Ovary (tissue), 9 donors: Measurements from ENCODE around the gene SHPK. TPM values are rescaled to one million over a fixed set of nuclear protein-coding genes. Genes with fewer than 3 reads are reported as not detected.

Experiments
- DNase-seq, 5 donors: peaks; one replicate each; pipeline ENCODE4 v3.0.0-alpha.2; 2019 to 2020
- H3K27ac ChIP-seq, 2 donors: fragments of 200-600 bp; one replicate each; pipeline versions ENCODE4 v1.5.1 to v1.8.0; 2019 to 2022
- H3K27me3 ChIP-seq: fragments of 200-600 bp; one replicate; pipeline ENCODE4 v1.8.0; 2022
- H3K36me3 ChIP-seq: fragments of 200-600 bp; sonication (generic); one replicate; pipeline ENCODE4 v1.5.1; 2019
- H3K4me1 ChIP-seq: one replicate; pipeline ENCODE4 v1.8.1; 2013; ENCODE audit warnings: mild to moderate bottlenecking, moderate library complexity; ENCODE audit not compliant: insufficient read depth
- H3K4me3 ChIP-seq: fragments of 200-600 bp; sonication (generic); one replicate; pipeline ENCODE4 v1.5.1; 2017
- H3K9me3 ChIP-seq, 2 donors: fragments of 200-600 bp in 1 of 2; sonication (generic) in 1 of 2; one replicate each; pipeline versions ENCODE4 v1.5.1 to v1.8.1; 2013 to 2019; ENCODE audit warnings: mild to moderate bottlenecking in 1 of 2, moderate library complexity in 1 of 2
- EP300 ChIP-seq: sonication (generic); formaldehyde crosslinking; IDR thresholded peaks from one replicate; pipeline ENCODE4 v1.6.1; 2017; ENCODE audit warnings: antibody characterized with exemption
- POLR2A ChIP-seq: fragments of 450-650 bp; IDR thresholded peaks from one replicate; pipeline ENCODE4 v1.6.1; 2017; ENCODE audit warnings: antibody characterized with exemption, mild to moderate bottlenecking, moderate library complexity
- WGBS, 3 donors: extraction: QIAGEN DNeasy Blood & Tissue Kit in 1 of 3; methylation state at CpG; one replicate each; pipeline versions ENCODE4 v1.1.5 to v1.1.7; 2013 to 2017; 5-methylcytosine and 5-hydroxymethylcytosine counted together
- intact Hi-C, 4 donors: fragments of 100-400 bp; cut with DNase I; formaldehyde crosslinking; loops; one replicate each; pipeline versions ENCODE4 v1.11.0 to v1.15.1; 2022 to 2023
- polyA plus RNA-seq, 2 donors: library from polyadenylated mRNA; stranded (reverse); fragments of 200-250 nt in 1 of 2; fragments of 350-450 nt in 1 of 2; fragmentation: Illumina TruSeq in 1 of 2; extraction: RNeasy Lipid Tissue Mini Kit (QIAGEN cat#74804) in 1 of 2; gene quantifications; one replicate each; pipeline ENCODE4 v1.2.3, GENCODE V29; 2013 to 2014
- total RNA-seq, 7 donors: library from RNA; depleted of rRNA in 2 of 7; stranded (reverse); fragments of >200 nt in 2 of 7; fragmentation: NEBNext Ultra II Directional in 3 of 7; extraction: Animal tissue kit (Norgen Biotek cat#: 25700) in 3 of 7; gene quantifications; one replicate each; pipeline versions ENCODE4 v1.1.0 to v1.2.4, GENCODE V29; 2016 to 2023
- TF ChIP-seq, protein P1 (sequence below), 3 donors: fragments of 450-650 bp in 2 of 3; fragments of 200-600 bp in 1 of 3; IDR thresholded peaks; one replicate each; pipeline versions ENCODE4 v1.5.1 to v1.8.0; 2016 to 2022; ENCODE audit warnings: antibody characterized with exemption in 3 of 3, mild to moderate bottlenecking in 1 of 3
- donor health status: DM: no; HTN: no; CAD: no; lungs with moderate emphysema.
- donor health status: DM: no; HTN: no; CAD: no.
- donor health status: Bipolar disorder and iron deficiency.
- donor health status: DM: yes; HTN: yes; CAD: no.
- donor health status: DM: no; HTN: no; CAD: no.
- donor health status: DM: yes; HTN: yes; CAD: no.

Gene SHPK
- total and polyA plus RNA-seq, 9 donors: 6.6 to 16.6 (median 13.0) TPM

DNA sequence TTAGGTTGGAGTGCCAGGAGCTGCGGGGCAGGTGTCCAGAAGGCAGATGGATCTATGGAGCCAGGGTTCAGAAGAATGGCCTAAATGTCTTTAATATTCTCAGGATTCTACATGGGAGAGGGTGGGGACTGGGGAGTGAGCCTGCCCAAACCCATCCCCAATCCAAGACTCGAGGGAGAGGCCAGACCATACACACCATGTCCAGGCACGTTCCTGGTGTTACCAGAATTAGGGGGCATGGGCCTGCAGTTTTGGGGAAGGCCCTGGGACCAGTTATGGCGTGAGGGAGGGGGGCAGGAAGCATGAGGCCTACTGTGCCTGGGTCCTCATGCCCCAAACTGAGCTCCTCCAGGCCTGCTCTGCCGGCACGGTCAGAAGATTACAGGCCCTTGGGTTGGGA is 30.5 kb upstream of the SHPK start:
- 68 to 81% (median 78%) methylated on average over 6 of the region's 6 CpGs for WGBS, 3 donors
- H3K4me3 ChIP-seq: no peak overlapping the region
- no peaks in the 10 kb centered on the region for H3K9me3 ChIP-seq
- no peaks in the 10 kb centered on the region for H3K36me3 ChIP-seq
- no peaks in the 10 kb centered on the region for H3K27me3 ChIP-seq
- no peak overlapping the region for H3K27ac ChIP-seq
- peaks cover 19% of the 10 kb centered on the region for H3K4me1 ChIP-seq
- no peak for DNase-seq
- TF ChIP-seq, protein P1, sequence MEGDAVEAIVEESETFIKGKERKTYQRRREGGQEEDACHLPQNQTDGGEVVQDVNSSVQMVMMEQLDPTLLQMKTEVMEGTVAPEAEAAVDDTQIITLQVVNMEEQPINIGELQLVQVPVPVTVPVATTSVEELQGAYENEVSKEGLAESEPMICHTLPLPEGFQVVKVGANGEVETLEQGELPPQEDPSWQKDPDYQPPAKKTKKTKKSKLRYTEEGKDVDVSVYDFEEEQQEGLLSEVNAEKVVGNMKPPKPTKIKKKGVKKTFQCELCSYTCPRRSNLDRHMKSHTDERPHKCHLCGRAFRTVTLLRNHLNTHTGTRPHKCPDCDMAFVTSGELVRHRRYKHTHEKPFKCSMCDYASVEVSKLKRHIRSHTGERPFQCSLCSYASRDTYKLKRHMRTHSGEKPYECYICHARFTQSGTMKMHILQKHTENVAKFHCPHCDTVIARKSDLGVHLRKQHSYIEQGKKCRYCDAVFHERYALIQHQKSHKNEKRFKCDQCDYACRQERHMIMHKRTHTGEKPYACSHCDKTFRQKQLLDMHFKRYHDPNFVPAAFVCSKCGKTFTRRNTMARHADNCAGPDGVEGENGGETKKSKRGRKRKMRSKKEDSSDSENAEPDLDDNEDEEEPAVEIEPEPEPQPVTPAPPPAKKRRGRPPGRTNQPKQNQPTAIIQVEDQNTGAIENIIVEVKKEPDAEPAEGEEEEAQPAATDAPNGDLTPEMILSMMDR (IDR thresholded peaks at IDR 0.05): no peak
- TF ChIP-seq EP300 (no peak), POLR2A (no peak)
- intact Hi-C loops: loop anchor here in 1 of 4 donors (10.0 kb wide), 1 partner anchor 132 kb away; no protein-coding TSS in a partner anchor

DNA sequence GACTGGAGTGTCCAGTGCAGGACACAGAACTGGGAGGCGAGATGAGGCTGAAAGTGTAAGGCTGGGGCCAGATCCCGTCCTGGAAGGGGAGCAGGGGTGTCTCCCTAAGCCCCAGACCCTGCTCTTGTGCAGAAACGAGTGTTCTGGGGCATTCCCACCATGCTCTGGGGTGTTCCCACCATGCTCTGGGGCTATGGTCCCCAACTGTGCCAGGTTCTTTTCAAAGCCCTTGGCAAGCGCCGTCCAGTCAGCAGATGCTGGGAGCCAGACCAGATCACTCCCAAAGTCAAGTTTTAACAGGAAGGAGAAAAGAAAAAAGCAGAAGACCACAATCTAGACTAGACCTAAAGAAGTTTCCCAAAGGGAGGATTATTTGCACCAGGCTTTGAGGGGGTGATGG is 29.8 kb upstream of the SHPK start:
- H3K9me3 ChIP-seq: no peaks in the 10 kb centered on the region
- intact Hi-C loops: loop anchor here in 1 of 4 donors (10.0 kb wide), 1 partner anchor 131 kb away; no protein-coding TSS in a partner anchor
- H3K4me3 ChIP-seq: no peak overlapping the region
- TF ChIP-seq, protein P1 (IDR thresholded peaks at IDR 0.05): no peak
- TF ChIP-seq EP300 (no peak), POLR2A (no peak)
- no peaks in the 10 kb centered on the region for H3K27me3 ChIP-seq
- no peak overlapping the region for H3K27ac ChIP-seq
- 60 to 68% (median 64%) methylated on average over 5 of the region's 5 CpGs for WGBS, 3 donors
- H3K36me3 ChIP-seq: no peaks in the 10 kb centered on the region
- peaks cover 19% of the 10 kb centered on the region for H3K4me1 ChIP-seq
- no peak for DNase-seq

DNA sequence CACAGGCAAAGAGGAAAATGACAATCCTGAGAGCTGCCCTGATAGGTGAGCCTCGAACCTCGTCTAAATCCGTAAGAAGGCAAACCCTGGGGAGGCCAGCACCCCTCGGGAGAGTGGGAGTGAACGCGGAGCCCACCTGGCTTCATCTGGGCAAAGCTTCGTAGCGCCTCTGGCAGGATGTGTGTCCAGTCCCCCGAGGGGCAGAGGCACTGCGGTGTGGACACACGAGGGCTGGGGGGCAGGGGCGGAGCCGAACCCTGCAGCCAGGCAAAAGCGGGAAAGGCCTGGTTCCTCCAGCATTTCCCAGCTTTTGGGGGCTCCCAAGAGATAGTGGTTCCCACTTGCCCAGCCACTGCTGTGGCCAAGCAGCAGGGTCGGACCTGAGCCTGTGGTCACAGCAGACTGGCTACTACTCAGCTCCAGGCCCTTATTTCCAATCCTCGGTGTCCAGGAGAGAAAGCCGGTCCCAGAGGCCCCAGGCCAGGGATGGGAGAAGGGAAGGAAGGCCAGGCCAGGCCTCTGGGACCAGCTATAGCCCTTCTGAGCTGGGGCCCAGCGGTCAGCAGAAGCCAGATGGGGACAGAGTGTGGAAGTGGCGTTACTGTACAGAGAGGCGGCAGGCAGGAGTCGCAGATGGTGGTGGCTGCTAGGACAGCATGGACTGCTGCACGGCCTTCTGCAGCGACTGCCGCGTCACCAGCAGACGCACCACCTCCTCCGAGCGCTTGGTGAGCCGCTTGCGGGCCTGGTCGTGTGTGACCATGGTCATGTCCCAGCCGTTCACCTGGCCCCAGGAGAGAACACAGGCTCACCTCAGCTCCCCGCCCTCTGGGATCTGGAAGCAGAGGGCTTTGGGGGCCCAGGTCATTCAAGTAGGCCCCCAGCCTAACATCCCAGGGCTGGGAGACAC is 27.3 kb upstream of the SHPK start:
- H3K27me3 ChIP-seq: no peaks in the 10 kb centered on the region
- H3K27ac ChIP-seq: no peak overlapping the region
- no peak for DNase-seq
- intact Hi-C loops: loop anchor here in 1 of 4 donors (10.0 kb wide), 1 partner anchor 129 kb away; no protein-coding TSS in a partner anchor
- H3K9me3 ChIP-seq: no peaks in the 10 kb centered on the region
- no peak overlapping the region for H3K4me3 ChIP-seq
- no peaks in the 10 kb centered on the region for H3K36me3 ChIP-seq
- WGBS, 3 donors: 85 to 87% (median 86%) methylated on average over 26 to 33 of the region's 33 CpGs
- peaks cover 32% of the 10 kb centered on the region for H3K4me1 ChIP-seq
- TF ChIP-seq, protein P1 (IDR thresholded peaks at IDR 0.05): no peak
- no peak for TF ChIP-seq EP300
- TF ChIP-seq POLR2A: no peak

DNA sequence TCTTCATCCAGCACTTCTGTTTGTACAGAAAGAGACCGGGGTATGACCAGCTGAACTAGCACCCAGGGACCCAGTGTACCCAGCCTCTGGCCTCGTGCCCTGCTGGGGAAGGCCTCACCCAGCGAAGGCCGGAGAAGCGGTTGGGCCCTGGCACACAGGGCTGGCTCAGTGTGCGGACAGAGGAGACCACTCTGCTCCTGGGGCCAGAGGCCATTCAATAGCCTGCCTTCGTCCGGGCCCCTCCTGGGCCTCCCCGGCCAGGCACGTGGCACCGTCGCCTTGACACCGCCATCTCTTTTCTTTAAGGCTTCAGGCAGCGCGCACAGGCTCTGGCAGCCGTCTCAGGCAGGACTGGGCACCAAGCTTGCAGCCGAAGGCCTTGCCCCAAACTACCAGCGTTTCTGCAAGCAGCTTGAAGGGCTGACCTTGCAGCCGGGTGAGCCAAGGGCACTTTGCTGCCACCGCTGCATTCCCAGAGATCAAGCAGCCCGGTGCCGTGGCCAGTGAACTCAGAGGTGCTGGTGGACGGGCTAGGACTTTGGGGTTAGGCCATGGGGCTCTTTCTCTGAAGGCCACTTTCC is 24.4 kb upstream of the SHPK start:
- DNase-seq: peak in 4 of 5 donors; percentile 45 to 71 (median 60)
- TF ChIP-seq, protein P1 (IDR thresholded peaks at IDR 0.05): no peak
- TF ChIP-seq POLR2A (no peak), EP300 (no peak)
- H3K27ac ChIP-seq: peak overlapping the region; percentile 65 to 87
- no peaks in the 10 kb centered on the region for H3K9me3 ChIP-seq
- WGBS, 3 donors: 75 to 83% (median 82%) methylated on average over 20 to 23 of the region's 23 CpGs
- intact Hi-C loops: loop anchor here in 1 of 4 donors (10.0 kb wide), 1 partner anchor 126 kb away; no protein-coding TSS in a partner anchor
- H3K4me1 ChIP-seq: peaks cover 14% of the 10 kb centered on the region
- H3K27me3 ChIP-seq: no peaks in the 10 kb centered on the region
- no peak overlapping the region for H3K4me3 ChIP-seq
- no peaks in the 10 kb centered on the region for H3K36me3 ChIP-seq
